Esophagus muscularis mucosa (tissue), 4 donors: Measurements from ENCODE around the gene BCL6B.
A peak's percentile ranks its signal among the peaks of the same experiment; 100 is the strongest.

Experiments used
- EP300 ChIP-seq: sonication (generic); formaldehyde crosslinking; IDR thresholded peaks from one replicate; pipeline ENCODE4 v1.6.1; 2017; ENCODE audit warnings: antibody characterized with exemption
- POLR2A ChIP-seq: fragments of 450-650 bp; IDR thresholded peaks from one replicate; pipeline ENCODE4 v1.6.1; 2017; ENCODE audit warnings: antibody characterized with exemption, moderate library complexity, mild to moderate bottlenecking, low read depth
- POLR2AphosphoS5 ChIP-seq, 2 donors: sonication (generic); formaldehyde crosslinking; IDR thresholded peaks; one replicate each; pipeline ENCODE4 v1.6.1; 2017; ENCODE audit warnings: antibody characterized with exemption in 2 of 2
- TF ChIP-seq, protein P1 (sequence below), 3 experiments: fragments of 200-600 bp in 2 of 3; fragments of 450-650 bp in 1 of 3; sonication (generic) in 2 of 3; IDR thresholded peaks; one replicate each; pipeline ENCODE4 v1.5.1; 2017 to 2019; ENCODE audit warnings: antibody characterized with exemption in 3 of 3, mild to moderate bottlenecking in 2 of 3, moderate library complexity in 1 of 3

GRCh38 chr17:7045492-7046126, 22.8 kb downstream of the BCL6B start:
- TF ChIP-seq, protein P1, sequence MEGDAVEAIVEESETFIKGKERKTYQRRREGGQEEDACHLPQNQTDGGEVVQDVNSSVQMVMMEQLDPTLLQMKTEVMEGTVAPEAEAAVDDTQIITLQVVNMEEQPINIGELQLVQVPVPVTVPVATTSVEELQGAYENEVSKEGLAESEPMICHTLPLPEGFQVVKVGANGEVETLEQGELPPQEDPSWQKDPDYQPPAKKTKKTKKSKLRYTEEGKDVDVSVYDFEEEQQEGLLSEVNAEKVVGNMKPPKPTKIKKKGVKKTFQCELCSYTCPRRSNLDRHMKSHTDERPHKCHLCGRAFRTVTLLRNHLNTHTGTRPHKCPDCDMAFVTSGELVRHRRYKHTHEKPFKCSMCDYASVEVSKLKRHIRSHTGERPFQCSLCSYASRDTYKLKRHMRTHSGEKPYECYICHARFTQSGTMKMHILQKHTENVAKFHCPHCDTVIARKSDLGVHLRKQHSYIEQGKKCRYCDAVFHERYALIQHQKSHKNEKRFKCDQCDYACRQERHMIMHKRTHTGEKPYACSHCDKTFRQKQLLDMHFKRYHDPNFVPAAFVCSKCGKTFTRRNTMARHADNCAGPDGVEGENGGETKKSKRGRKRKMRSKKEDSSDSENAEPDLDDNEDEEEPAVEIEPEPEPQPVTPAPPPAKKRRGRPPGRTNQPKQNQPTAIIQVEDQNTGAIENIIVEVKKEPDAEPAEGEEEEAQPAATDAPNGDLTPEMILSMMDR (IDR thresholded peaks at IDR 0.05): peak; percentile 76 to 80 (median 77)
- TF ChIP-seq POLR2AphosphoS5 (IDR thresholded peaks at IDR 0.05) (no peak), EP300 (no peak), POLR2A (no peak)
